ENCODE data around the gene ZFP91. TPM values are rescaled to one million over a fixed set of nuclear protein-coding genes. Genes with fewer than 3 reads are reported as not detected.
"Not testable (repeated sequence)": the region's sequence is repeated elsewhere in the genome, so short reads cannot be mapped to it uniquely, and the experiment has no call there.

Gene ZFP91
- polyA plus RNA-seq, 4 donors = 24.8 to 51.2 (median 27.9) TPM

DNA sequence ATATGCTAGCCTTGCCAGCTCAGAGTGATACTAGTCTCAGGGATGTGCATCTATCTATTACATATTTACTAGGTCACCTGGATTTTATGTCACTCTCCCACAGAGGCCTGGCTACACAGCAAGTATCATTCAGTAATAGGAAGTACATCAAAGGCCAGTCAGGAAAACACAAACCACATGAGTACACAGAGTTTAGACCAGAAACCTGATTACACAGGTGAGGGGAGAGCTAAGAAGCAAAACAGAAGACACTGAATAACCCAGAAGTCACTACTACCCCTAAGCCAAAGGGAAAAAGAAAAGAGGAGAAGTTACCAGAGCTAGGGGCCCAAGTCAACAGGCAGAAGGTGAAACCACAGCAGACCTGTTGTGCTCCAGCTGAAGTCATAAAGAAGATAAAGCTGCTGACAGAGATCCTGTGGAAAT is 16.5 kb upstream of the ZFP91 start:
- no peaks in the 10 kb centered on the region for H3K27me3 ChIP-seq (ENCODE audit: control insufficient read depth in 3 of 3, insufficient read depth in 3 of 3, low read length in 3 of 3)
- H3K27ac ChIP-seq (ENCODE audit: low read depth in 1 of 3, low read length in 2 of 3) = peak overlapping the region; percentile 56 to 91 (median 79)
- FAIRE-seq (no peak), DNase-seq (peak; percentile 49 to 79)
- H3K4me3 ChIP-seq (ENCODE audit: low read depth in 1 of 3, low read length in 3 of 3) = no peak overlapping the region
- peaks cover 3 to 29% (median 4%) of the 10 kb centered on the region in 3 donors for H3K4me1 ChIP-seq (ENCODE audit: control insufficient read depth in 3 of 3, insufficient read depth in 2 of 3, low read depth in 1 of 3, low read length in 2 of 3)
- no peaks in the 10 kb centered on the region for H3K9me3 ChIP-seq (ENCODE audit: control insufficient read depth in 2 of 2, insufficient read depth in 1 of 2, low read depth in 1 of 2, low read length in 1 of 2)
- peaks cover 0 to 10% (median 0%) of the 10 kb centered on the region in 3 donors for H3K36me3 ChIP-seq (ENCODE audit: control insufficient read depth in 3 of 3, insufficient read depth in 2 of 3, low read depth in 1 of 3, low read length in 3 of 3)

DNA sequence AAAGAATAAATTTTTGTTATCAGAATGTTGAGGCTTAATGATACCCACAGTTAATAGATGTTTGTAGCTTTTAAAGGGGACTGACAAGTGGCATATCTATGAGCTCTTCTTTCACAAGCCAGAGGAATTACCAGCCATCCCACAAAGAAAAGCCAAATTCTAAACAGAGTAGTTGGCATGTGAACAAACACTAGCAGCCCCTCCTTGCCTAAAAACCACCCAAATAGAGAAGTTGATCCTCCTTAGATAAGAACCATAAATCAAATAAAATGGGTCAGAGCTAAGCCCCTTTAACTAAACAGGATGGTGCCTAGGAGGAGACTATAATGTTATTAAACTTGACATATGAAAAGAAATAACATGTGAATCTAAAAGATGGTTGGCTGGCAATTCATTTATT is 14.6 kb upstream of the ZFP91 start:
- H3K4me3 ChIP-seq (ENCODE audit: low read depth in 1 of 3, low read length in 3 of 3) = no peak overlapping the region
- peaks cover 0 to 11% (median 2%) of the 10 kb centered on the region in 3 donors for H3K36me3 ChIP-seq (ENCODE audit: control insufficient read depth in 3 of 3, insufficient read depth in 2 of 3, low read depth in 1 of 3, low read length in 3 of 3)
- FAIRE-seq (no peak), DNase-seq (no peak)
- H3K4me1 ChIP-seq (ENCODE audit: control insufficient read depth in 3 of 3, insufficient read depth in 2 of 3, low read depth in 1 of 3, low read length in 2 of 3) = peaks cover 3 to 29% (median 4%) of the 10 kb centered on the region in 3 donors
- H3K27me3 ChIP-seq (ENCODE audit: control insufficient read depth in 3 of 3, insufficient read depth in 3 of 3, low read length in 3 of 3) = no peaks in the 10 kb centered on the region
- H3K27ac ChIP-seq (ENCODE audit: low read depth in 1 of 3, low read length in 2 of 3) = peak overlapping the region in 1 of 3 donors; percentile 26
- no peaks in the 10 kb centered on the region for H3K9me3 ChIP-seq (ENCODE audit: control insufficient read depth in 2 of 2, insufficient read depth in 1 of 2, low read depth in 1 of 2, low read length in 1 of 2)

DNA sequence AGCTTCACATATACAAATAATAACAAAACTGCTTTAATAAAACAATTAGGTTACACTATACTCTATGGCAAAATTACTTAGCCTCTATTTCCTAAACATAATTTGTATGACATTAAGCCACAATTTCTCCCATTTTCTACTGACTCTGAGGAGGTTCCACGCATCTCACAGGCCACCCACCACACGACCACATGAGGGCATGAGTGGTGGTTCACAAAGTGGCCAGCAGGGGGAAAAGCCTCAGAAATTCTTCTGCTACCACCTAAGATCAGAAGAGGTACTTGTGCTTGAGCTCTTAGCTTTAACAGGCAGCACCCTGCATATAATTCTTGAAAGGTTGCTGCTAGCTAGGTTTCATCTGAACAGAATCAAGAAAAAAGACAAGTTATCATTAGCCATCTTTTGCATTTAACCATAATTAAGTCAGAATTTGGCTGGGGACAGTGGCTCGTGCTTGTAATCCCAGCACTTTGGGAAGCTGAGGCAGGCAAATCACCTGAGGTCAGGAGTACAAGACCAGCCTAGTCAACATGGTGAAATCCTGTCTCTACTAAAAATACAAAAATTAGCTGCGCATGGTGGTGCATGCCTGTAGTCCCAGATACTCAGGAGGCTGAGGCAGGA is 10.9 kb upstream of the ZFP91 start:
- DNase-seq (peak; percentile 60 to 73), FAIRE-seq (no peak)
- H3K36me3 ChIP-seq (ENCODE audit: control insufficient read depth in 3 of 3, insufficient read depth in 2 of 3, low read depth in 1 of 3, low read length in 3 of 3) = peaks cover 0 to 18% (median 4%) of the 10 kb centered on the region in 3 donors
- no peak overlapping the region for H3K27ac ChIP-seq (ENCODE audit: low read depth in 1 of 3, low read length in 2 of 3)
- peaks cover 2 to 12% (median 3%) of the 10 kb centered on the region in 3 donors for H3K4me1 ChIP-seq (ENCODE audit: control insufficient read depth in 3 of 3, insufficient read depth in 2 of 3, low read depth in 1 of 3, low read length in 2 of 3)
- WGBS, 3 donors = 48 to 57% (median 53%) methylated on average over 4 of the region's 4 CpGs
- no peaks in the 10 kb centered on the region for H3K9me3 ChIP-seq (ENCODE audit: control insufficient read depth in 2 of 2, insufficient read depth in 1 of 2, low read depth in 1 of 2, low read length in 1 of 2)
- no peaks in the 10 kb centered on the region for H3K27me3 ChIP-seq (ENCODE audit: control insufficient read depth in 3 of 3, insufficient read depth in 3 of 3, low read length in 3 of 3)
- no peak overlapping the region for H3K4me3 ChIP-seq (ENCODE audit: low read depth in 1 of 3, low read length in 3 of 3)

DNA sequence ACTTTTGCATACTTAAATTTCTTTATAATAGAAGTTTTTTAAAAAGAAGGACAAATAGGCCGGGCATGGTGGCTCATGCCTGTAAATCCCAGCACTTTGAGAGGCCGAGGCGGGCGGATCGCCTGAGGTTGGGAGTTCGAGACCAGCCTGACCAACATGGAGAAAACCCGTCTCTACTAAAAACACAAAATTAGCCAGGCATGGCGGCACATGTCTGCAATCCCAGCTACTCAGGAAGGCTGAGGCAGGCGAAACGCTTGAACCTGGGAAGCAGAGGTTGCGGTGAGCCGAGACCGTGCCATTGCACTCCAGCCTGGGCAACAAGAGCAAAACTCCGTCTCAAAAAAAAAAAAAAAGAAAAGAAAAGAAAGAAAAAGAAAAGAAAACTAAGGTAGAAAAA is 6.0 kb upstream of the ZFP91 start:
- not testable (repeated sequence) for H3K9me3 ChIP-seq (ENCODE audit: control insufficient read depth in 2 of 2, insufficient read depth in 1 of 2, low read depth in 1 of 2, low read length in 1 of 2); H3K4me3 ChIP-seq (ENCODE audit: low read depth in 1 of 3, low read length in 3 of 3); DNase-seq; H3K36me3 ChIP-seq (ENCODE audit: control insufficient read depth in 3 of 3, insufficient read depth in 2 of 3, low read depth in 1 of 3, low read length in 3 of 3); FAIRE-seq; H3K4me1 ChIP-seq (ENCODE audit: control insufficient read depth in 3 of 3, insufficient read depth in 2 of 3, low read depth in 1 of 3, low read length in 2 of 3); H3K27me3 ChIP-seq (ENCODE audit: control insufficient read depth in 3 of 3, insufficient read depth in 3 of 3, low read length in 3 of 3)
- H3K27ac ChIP-seq (ENCODE audit: low read depth in 1 of 3, low read length in 2 of 3) = peak overlapping the region in 1 of 3 donors; percentile 42
- WGBS, 3 donors = 69 to 82% (median 78%) methylated on average over 14 of the region's 14 CpGs

DNA sequence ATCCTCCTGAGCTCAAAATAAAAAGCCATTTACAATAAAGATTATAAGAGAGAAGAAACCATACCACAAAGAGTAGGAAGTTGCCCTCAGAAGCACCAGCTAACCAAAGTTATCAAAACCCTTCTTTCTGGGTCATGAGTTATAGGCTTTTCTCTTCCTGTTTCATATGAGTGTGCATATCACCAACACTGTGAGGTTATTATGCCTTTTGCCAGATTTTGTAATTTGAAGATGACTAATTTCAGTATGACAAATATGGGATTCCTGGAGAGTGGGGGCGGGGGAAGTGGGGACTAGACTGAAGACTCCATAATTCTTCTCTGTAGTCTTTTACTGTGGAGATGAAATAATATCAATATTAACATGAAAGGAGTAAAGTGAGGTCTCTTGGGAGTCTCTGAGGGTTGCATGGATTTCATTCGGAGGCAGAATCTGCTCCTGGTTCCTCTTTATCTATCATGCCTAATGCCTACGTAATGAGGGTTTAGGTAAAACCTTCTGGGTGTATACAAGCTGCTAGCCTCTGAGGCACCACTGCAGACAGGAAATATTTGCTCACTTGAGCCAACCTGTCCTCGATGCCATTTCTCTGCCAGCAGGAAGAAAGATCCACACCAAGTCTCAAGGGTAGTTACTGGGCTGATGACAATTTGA is 5.3 kb upstream of the ZFP91 start:
- DNase-seq (no peak), FAIRE-seq (no peak)
- WGBS, 3 donors = 56 to 73% (median 57%) methylated on average over 4 of the region's 4 CpGs
- Histone ChIP-seq H3K36me3 (ENCODE audit: control insufficient read depth in 3 of 3, insufficient read depth in 2 of 3, low read depth in 1 of 3, low read length in 3 of 3) (peaks cover 0 to 9% (median 4%) of the 10 kb centered on the region in 3 donors), H3K4me3 (ENCODE audit: low read depth in 1 of 3, low read length in 3 of 3) (no peak overlapping the region), H3K4me1 (ENCODE audit: control insufficient read depth in 3 of 3, insufficient read depth in 2 of 3, low read depth in 1 of 3, low read length in 2 of 3) (peaks cover 6 to 8% (median 7%) of the 10 kb centered on the region in 3 donors), H3K27ac (ENCODE audit: low read depth in 1 of 3, low read length in 2 of 3) (peak overlapping the region in 2 of 3 donors; percentile 24 to 82), H3K9me3 (ENCODE audit: control insufficient read depth in 2 of 2, insufficient read depth in 1 of 2, low read depth in 1 of 2, low read length in 1 of 2) (no peaks in the 10 kb centered on the region), H3K27me3 (ENCODE audit: control insufficient read depth in 3 of 3, insufficient read depth in 3 of 3, low read length in 3 of 3) (no peaks in the 10 kb centered on the region)

DNA sequence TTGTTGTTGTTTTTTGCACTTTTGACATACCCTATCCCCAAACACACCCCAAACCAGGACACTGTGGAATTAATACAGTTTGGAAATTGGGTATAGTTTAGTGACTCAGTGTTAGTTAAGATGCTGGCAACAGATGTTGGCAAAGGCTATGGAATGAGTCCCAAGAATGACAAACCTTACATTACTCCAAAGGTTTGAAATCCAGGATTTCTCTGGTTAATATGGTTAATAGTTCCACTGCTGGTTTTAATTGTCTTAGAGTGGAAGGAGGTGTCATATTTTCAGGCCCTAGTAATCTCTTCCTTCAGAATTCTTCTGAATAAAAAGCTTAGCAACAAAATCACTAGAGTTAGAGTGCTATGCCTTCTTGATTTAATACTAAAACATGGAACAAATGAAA is 4.0 kb upstream of the ZFP91 start:
- DNase-seq (no peak), FAIRE-seq (no peak)
- Histone ChIP-seq H3K9me3 (ENCODE audit: control insufficient read depth in 2 of 2, insufficient read depth in 1 of 2, low read depth in 1 of 2, low read length in 1 of 2) (no peaks in the 10 kb centered on the region), H3K27me3 (ENCODE audit: control insufficient read depth in 3 of 3, insufficient read depth in 3 of 3, low read length in 3 of 3) (no peaks in the 10 kb centered on the region), H3K4me3 (ENCODE audit: low read depth in 1 of 3, low read length in 3 of 3) (peak overlapping the region in 1 of 3 donors; percentile 47), H3K36me3 (ENCODE audit: control insufficient read depth in 3 of 3, insufficient read depth in 2 of 3, low read depth in 1 of 3, low read length in 3 of 3) (peaks cover 0 to 2% (median 2%) of the 10 kb centered on the region in 3 donors), H3K27ac (ENCODE audit: low read depth in 1 of 3, low read length in 2 of 3) (peak overlapping the region in 2 of 3 donors; percentile 41 to 79), H3K4me1 (ENCODE audit: control insufficient read depth in 3 of 3, insufficient read depth in 2 of 3, low read depth in 1 of 3, low read length in 2 of 3) (peaks cover 6 to 8% (median 7%) of the 10 kb centered on the region in 3 donors)

DNA sequence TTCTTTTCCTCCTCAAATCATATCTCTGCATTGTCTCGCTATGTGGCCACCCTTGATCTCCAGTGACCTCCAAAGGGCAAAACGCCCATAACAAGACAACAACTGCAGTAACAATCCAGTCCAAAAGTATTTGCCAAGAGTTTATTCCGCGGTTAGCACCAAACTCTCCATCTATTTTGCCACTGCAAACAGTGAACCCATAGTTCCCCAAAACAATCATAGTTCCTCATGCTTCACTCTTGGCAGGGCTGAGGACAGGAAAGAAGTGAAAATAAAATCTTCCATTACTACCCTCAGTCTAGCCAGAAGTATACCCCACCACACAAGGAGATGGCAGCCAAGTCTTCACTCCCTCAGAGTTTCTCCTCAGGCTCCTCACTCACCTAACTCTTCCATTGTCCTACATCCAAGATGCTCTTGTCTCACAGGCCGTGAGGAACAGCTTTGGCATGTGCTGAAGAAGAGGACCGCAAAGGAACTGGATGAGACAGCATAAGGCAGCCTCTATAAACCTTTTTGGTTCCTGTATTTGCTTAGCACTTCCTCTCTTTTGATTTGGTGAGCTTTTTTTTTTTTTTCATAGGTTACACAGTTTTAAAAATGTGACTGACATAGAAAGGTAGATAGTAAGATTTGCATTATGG is 3.4 kb upstream of the ZFP91 start, which contains the start of gene LPXN:
LPXN (minus strand) TSS at position 480 of the 644 bp plus-strand sequence; CDS start at position 396, 84 bp downstream.
- Histone ChIP-seq H3K9me3 (ENCODE audit: control insufficient read depth in 2 of 2, insufficient read depth in 1 of 2, low read depth in 1 of 2, low read length in 1 of 2) (no peaks in the 10 kb centered on the region), H3K4me1 (ENCODE audit: control insufficient read depth in 3 of 3, insufficient read depth in 2 of 3, low read depth in 1 of 3, low read length in 2 of 3) (peaks cover 6 to 8% (median 7%) of the 10 kb centered on the region in 3 donors), H3K27ac (ENCODE audit: low read depth in 1 of 3, low read length in 2 of 3) (peak within 1 kb of the TSS; percentile 97 to 100 (median 98)), H3K4me3 (ENCODE audit: low read depth in 1 of 3, low read length in 3 of 3) (peak within 1 kb of the TSS in 2 of 3 donors; percentile 47 to 92), H3K27me3 (ENCODE audit: control insufficient read depth in 3 of 3, insufficient read depth in 3 of 3, low read length in 3 of 3) (no peaks in the 10 kb centered on the region), H3K36me3 (ENCODE audit: control insufficient read depth in 3 of 3, insufficient read depth in 2 of 3, low read depth in 1 of 3, low read length in 3 of 3) (peaks cover 0 to under 1% (median 0%) of the 10 kb centered on the region in 3 donors)
- FAIRE-seq = no peak
- 66 to 80% (median 71%) methylated on average over 6 of the region's 6 CpGs for WGBS, 3 donors
- peak in 1 of 2 donors; percentile 39 for DNase-seq

DNA sequence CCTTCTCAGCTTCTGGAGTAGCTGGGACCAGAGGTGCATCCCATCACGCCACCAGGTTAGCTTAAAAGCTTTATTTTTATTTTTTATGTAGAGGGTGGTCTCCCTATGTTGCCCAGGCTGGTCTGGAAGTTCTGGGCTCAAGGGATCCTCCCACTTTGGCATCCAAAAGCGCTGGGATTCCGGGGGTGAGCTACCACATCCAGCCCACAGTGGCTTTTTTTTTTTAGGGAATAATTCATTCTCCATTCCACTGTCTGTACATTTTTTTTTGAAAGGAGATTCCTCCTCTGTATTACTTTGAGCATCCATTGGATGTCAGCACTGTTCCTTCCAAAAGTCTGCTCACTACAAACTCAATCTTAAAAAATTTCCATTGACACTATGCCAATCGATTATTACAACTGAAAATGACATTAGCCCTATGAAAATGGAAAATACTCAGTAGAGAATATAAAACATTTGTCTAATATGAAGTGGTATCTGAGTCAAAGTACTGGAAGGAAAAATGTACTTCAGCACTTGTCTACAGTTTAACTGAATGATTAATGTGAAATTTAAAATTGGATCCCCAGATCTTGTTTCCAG is 1.9 kb upstream of the ZFP91 start:
- WGBS, 3 donors = 13 to 29% (median 21%) methylated on average over 4 of the region's 4 CpGs
- Histone ChIP-seq H3K4me3 (ENCODE audit: low read depth in 1 of 3, low read length in 3 of 3) (peak overlapping the region; percentile 68 to 92 (median 90)), H3K4me1 (ENCODE audit: control insufficient read depth in 3 of 3, insufficient read depth in 2 of 3, low read depth in 1 of 3, low read length in 2 of 3) (peaks cover 9 to 10% (median 10%) of the 10 kb centered on the region in 3 donors), H3K27me3 (ENCODE audit: control insufficient read depth in 3 of 3, insufficient read depth in 3 of 3, low read length in 3 of 3) (no peaks in the 10 kb centered on the region), H3K9me3 (ENCODE audit: control insufficient read depth in 2 of 2, insufficient read depth in 1 of 2, low read depth in 1 of 2, low read length in 1 of 2) (no peaks in the 10 kb centered on the region), H3K36me3 (ENCODE audit: control insufficient read depth in 3 of 3, insufficient read depth in 2 of 3, low read depth in 1 of 3, low read length in 3 of 3) (peaks cover 0 to 3% (median 1%) of the 10 kb centered on the region in 3 donors), H3K27ac (ENCODE audit: low read depth in 1 of 3, low read length in 2 of 3) (peak overlapping the region; percentile 97 to 100 (median 98))
- DNase-seq (peak; percentile 43 to 49), FAIRE-seq (no peak)
